GM12878 (cell line): Measurements from ENCODE around the gene BCLAF1. TPM values are rescaled to one million over a fixed set of nuclear protein-coding genes. Genes with fewer than 3 reads are reported as not detected.

Source experiments
- ATAC-seq: fragments of 200-7000 bp; cut with Tn5 transposase; 3 replicates; pipeline ENCODE4 v1.9.1; 2020; ENCODE audit warnings: mild to moderate bottlenecking, moderate library complexity
- BruUV-seq: library from RNA; stranded (reverse); fragments of 400-500 nt; replicated peaks from 2 replicates; lab custom pipeline; 2021; lab: Mats Ljungman, UMichigan
- CTCF ChIA-PET: fragments of 300-600 bp; sonication (Branson Sonifier 250); formaldehyde crosslinking; extraction: SDS; loops from one replicate; lab custom pipeline; 2021; ENCODE audit warnings: inconsistent platforms; lab: Yijun Ruan, JAX
- POLR2A ChIA-PET: fragments of 350-600 bp; formaldehyde crosslinking; extraction: SDS; loops from one replicate; lab custom pipeline; 2021; ENCODE audit warnings: inconsistent platforms; lab: Charles Lee
- RAD21 ChIA-PET: fragments of 300-600 bp; sonication (Branson Sonifier 250); formaldehyde crosslinking; loops from one replicate; lab custom pipeline; 2023; ENCODE audit warnings: antibody characterized with exemption; ENCODE audit not compliant: unreplicated experiment; lab: Charles Lee
- SMC1A ChIA-PET: fragments of 300-600 bp; sonication (Branson Sonifier 250); formaldehyde crosslinking; loops from one replicate; lab custom pipeline; 2023; ENCODE audit not compliant: unreplicated experiment, uncharacterized antibody; lab: Charles Lee
- DNase-seq: peaks from one replicate; pipeline ENCODE4 v3.0.0-alpha.2; 2011; ENCODE audit warnings: low read depth, low spot score
- FAIRE-seq: peaks from 3 replicates; lab custom pipeline; 2011; peaks lifted over from hg19 to GRCh38; lab: Jason Lieb, UNC
- H2AFZ ChIP-seq: 2 replicates; pipeline ENCODE4 v1.6.0; 2011; ENCODE audit warnings: low read depth, low read length, control low read depth; ENCODE audit not compliant: control insufficient read depth
- H3K27ac ChIP-seq: 2 replicates; pipeline ENCODE4 v1.5.1; 2011; ENCODE audit warnings: control low read depth; ENCODE audit not compliant: control insufficient read depth, insufficient read depth
- H3K27me3 ChIP-seq, 2 experiments: replicated peaks in 1 of 2; 2 replicates each; pipeline versions ENCODE4 v1.6.0 to v1.6.1; 2011; ENCODE audit warnings: low read length in 1 of 2; ENCODE audit not compliant: control insufficient read depth in 2 of 2, insufficient read depth in 2 of 2
- H3K36me3 ChIP-seq, 2 experiments: 2 replicates each; pipeline ENCODE4 v1.5.1; 2011; ENCODE audit warnings: low read length in 1 of 2; ENCODE audit not compliant: control insufficient read depth in 2 of 2, insufficient read depth in 2 of 2
- H3K4me1 ChIP-seq: 2 replicates; pipeline ENCODE4 v1.6.1; 2011; ENCODE audit warnings: mild to moderate bottlenecking, low read length, moderate library complexity, mixed read lengths; ENCODE audit not compliant: control insufficient read depth, insufficient read depth
- H3K4me2 ChIP-seq: 2 replicates; pipeline ENCODE4 v1.6.0; 2011; ENCODE audit warnings: control low read depth; ENCODE audit not compliant: control insufficient read depth, insufficient read depth
- H3K4me3 ChIP-seq: fragments of 200-600 bp; sonication (generic); 2 replicates; pipeline ENCODE4 v1.5.1; 2016
- H3K79me2 ChIP-seq: 2 replicates; pipeline ENCODE4 v1.6.0; 2011; ENCODE audit warnings: low read length; ENCODE audit not compliant: control insufficient read depth, insufficient read depth
- H3K9ac ChIP-seq: 2 replicates; pipeline ENCODE4 v1.8.0; 2011; ENCODE audit warnings: low read length, control low read depth, mixed read lengths; ENCODE audit not compliant: control insufficient read depth, insufficient read depth
- H3K9me3 ChIP-seq: replicated peaks from 3 replicates; pipeline ENCODE4 v1.5.1; 2011; ENCODE audit warnings: mild to moderate bottlenecking, low read length; ENCODE audit not compliant: control insufficient read depth, insufficient read depth
- H4K20me1 ChIP-seq: 2 replicates; pipeline ENCODE4 v1.6.0; 2011; ENCODE audit not compliant: control insufficient read depth, insufficient read depth
- CUX1 ChIP-seq: IDR thresholded peaks from 2 replicates; pipeline ENCODE4 v1.6.1; 2012; ENCODE audit warnings: improper control_type of control experiment, low read depth, low read length; ENCODE audit not compliant: insufficient replicate concordance
- E4F1 ChIP-seq: fragments of 450-650 bp; IDR thresholded peaks from 2 replicates; pipeline ENCODE4 v1.6.1; 2018; ENCODE audit warnings: borderline replicate concordance, mild to moderate bottlenecking; ENCODE audit not compliant: partially characterized antibody
- PML ChIP-seq: IDR thresholded peaks from 2 replicates; pipeline ENCODE4 v1.6.1; 2012; ENCODE audit warnings: low read length, inconsistent platforms
- POLR2AphosphoS5 ChIP-seq: IDR thresholded peaks from 2 replicates; pipeline ENCODE4 v1.6.1; 2011; ENCODE audit warnings: mild to moderate bottlenecking, low read length, inconsistent platforms
- WGBS: methylation state at CpG from one replicate; pipeline ENCODE4 v1.1.6; 2016; ENCODE audit warnings: low lambda C conversion rate; ENCODE audit not compliant: insufficient replicate concordance, insufficient coverage; ENCODE audit errors: missing lambda C conversion rate; 5-methylcytosine and 5-hydroxymethylcytosine counted together
- in situ Hi-C: fragments of 300-500 bp; cut with MboI; formaldehyde crosslinking; loops from 9 replicates; pipeline ENCODE4 v1.14.3; 2018; ENCODE audit warnings: mixed read lengths
- intact Hi-C: fragments of 100-400 bp; cut with micrococcal nuclease; formaldehyde crosslinking; loops from one replicate; pipeline ENCODE4 v1.14.2; 2022; ENCODE audit not compliant: unreplicated experiment
- polyA plus RNA-seq, 11 experiments: library from polyadenylated mRNA; depleted of rRNA in 4 of 11; unstranded in 6 of 11; stranded (reverse) in 5 of 11; fragments of >200 nt; fragmentation: Nextera tagmentation in 4 of 11; fragmentation: Illumina TruSeq in 1 of 11; extraction: Ambion mirVana in 4 of 11; extraction: Trizol in 1 of 11; gene quantifications; 1 replicate in 1 of 11; 2 replicates in 10 of 11; pipeline versions ENCODE4 v1.2.1 to v1.2.3, GENCODE V29; 2011 to 2016; ENCODE audit warnings: inconsistent platforms in 2 of 11, missing spikeins in 2 of 11, low read depth in 1 of 11
- total RNA-seq, 4 experiments: library from RNA; depleted of rRNA in 3 of 4; stranded (reverse); fragments of >200 nt in 3 of 4; fragmentation: Illumina TruSeq in 1 of 4; extraction: Trizol in 1 of 4; gene quantifications; 2 replicates each; pipeline versions ENCODE4 v1.2.1 to v1.2.3, GENCODE V29; 2013 to 2021

The BCLAF1 gene
- total and polyA plus RNA-seq, 10 of the 15 experiments (the other 5 are each of a cell fraction or from before 2014, with no cell fraction given), result 56.0 to 223 (median 114) TPM

GRCh38 chr6:136282906-136283305, 6.7 kb downstream of the BCLAF1 start:
- in situ Hi-C loops, result loop anchor here (10.0 to 25.0 kb wide), 2 partner anchors 512 to 1271 kb away; partner anchors contain the start of gene MAP3K5
- POLR2A ChIA-PET, result interaction anchor here (0.7 to 0.9 kb wide), 2 partner anchors 14 to 32 kb away, joined by 3 read pairs; no protein-coding TSS in a partner anchor
- Histone ChIP-seq H3K9ac (no peak overlapping the region), H3K27ac (no peak overlapping the region), H3K36me3 (peaks cover 1 to 26% of the 10 kb centered on the region in 2 experiments; a peak in 3 of 4 replicates)
- intact Hi-C loops, result no loop called here
- BruUV-seq, result no TSS peak
- FAIRE-seq (peak; percentile 38), ATAC-seq (peak; percentile 41)
- WGBS, result 38% methylated on average over 4 of the region's 4 CpGs
- 0 out of 2 replicates have a peak, but pooled peaks have one; percentile 41 for TF ChIP-seq POLR2AphosphoS5
- TF ChIP-seq CUX1, result no peak
- TF ChIP-seq PML, result no peak
- no peak for TF ChIP-seq E4F1
- TF ChIP-seq, all 136 proteins: peak for 1
- no peak for DNase-seq
- Histone ChIP-seq H3K9me3 (no peaks in the 10 kb centered on the region), H3K79me2 (peaks cover 91% of the 10 kb centered on the region), H3K4me3 (peak overlapping the region; percentile 39; the same call in 1 of the 2 replicates), H3K27me3 (no peaks in the 10 kb centered on the region), H3K4me1 (peaks cover 5% of the 10 kb centered on the region; the same call in 1 of the 2 replicates), H3K4me2 (peak overlapping the region; percentile 61), H2AFZ (no peak overlapping the region), H4K20me1 (peaks cover 11% of the 10 kb centered on the region; the same call in 1 of the 2 replicates)
- ChIA-PET RAD21 (no interaction called here), SMC1A (interaction anchor here (1.1 to 2.0 kb wide), 4 partner anchors 9 to 34 kb away, joined by 3 to 5 read pairs (median 4); no protein-coding TSS in a partner anchor), CTCF (interaction anchor here (1.4 to 2.9 kb wide), 3 partner anchors 14 to 35 kb away, joined by 3 to 14 read pairs (median 14); partner anchors contain the start of gene MTFR2)
